GM18526 (cell line): ENCODE results near the gene DROSHA.

Source experiments
- POLR2A ChIP-seq: IDR thresholded peaks from 3 replicates; pipeline ENCODE4 v1.6.1; 2011; ENCODE audit not compliant: insufficient read length; ENCODE audit errors: extremely low read depth

Gene DROSHA

GRCh38 chr5:31453522-31453921 lies 78.4 kb downstream of the DROSHA start:
- no peak for TF ChIP-seq POLR2A

- TF ChIP-seq POLR2A, result no peak
Observed at GRCh38 chr5:31452314-31452713, 79.6 kb downstream of the DROSHA start.

- TF ChIP-seq POLR2A, result no peak
Observed at GRCh38 chr5:31449962-31450361, 81.9 kb downstream of the DROSHA start.

GRCh38 chr5:31449174-31449573 lies 82.7 kb downstream of the DROSHA start:
- TF ChIP-seq POLR2A, result no peak

- no peak for TF ChIP-seq POLR2A
Observed at GRCh38 chr5:31445041-31445600, 86.8 kb downstream of the DROSHA start.

GRCh38 chr5:31443572-31443971 lies 88.3 kb downstream of the DROSHA start:
- no peak for TF ChIP-seq POLR2A

GRCh38 chr5:31442058-31442745 lies 89.7 kb downstream of the DROSHA start:
- no peak for TF ChIP-seq POLR2A

- no peak for TF ChIP-seq POLR2A
Observed at GRCh38 chr5:31436851-31437250, 95.0 kb downstream of the DROSHA start.

- no peak for TF ChIP-seq POLR2A
Observed at GRCh38 chr5:31435730-31436129, 96.2 kb downstream of the DROSHA start.

- TF ChIP-seq POLR2A, result no peak
Observed at GRCh38 chr5:31434898-31435297, 97.0 kb downstream of the DROSHA start.

GRCh38 chr5:31433229-31433628 lies 98.7 kb downstream of the DROSHA start:
- TF ChIP-seq POLR2A, result no peak

GRCh38 chr5:31427724-31428309 lies 104.1 kb downstream of the DROSHA start:
- TF ChIP-seq POLR2A, result no peak

- no peak for TF ChIP-seq POLR2A
Observed at GRCh38 chr5:31427013-31427723, 104.7 kb downstream of the DROSHA start.

GRCh38 chr5:31421806-31422586 lies 109.9 kb downstream of the DROSHA start:
- TF ChIP-seq POLR2A, result no peak

- TF ChIP-seq POLR2A, result no peak
Observed at GRCh38 chr5:31417512-31417911, 114.4 kb downstream of the DROSHA start.
